HG03565 (cell line): ENCODE results near the gene ST8SIA2.

Experiments used
- ATAC-seq: cut with Tn5 transposase; IDR thresholded peaks from one replicate; pipeline ENCODE4 v1.9.1; 2021; ENCODE audit warnings: mild to moderate bottlenecking, moderate library complexity; ENCODE audit not compliant: unreplicated experiment

The ST8SIA2 gene

DNA sequence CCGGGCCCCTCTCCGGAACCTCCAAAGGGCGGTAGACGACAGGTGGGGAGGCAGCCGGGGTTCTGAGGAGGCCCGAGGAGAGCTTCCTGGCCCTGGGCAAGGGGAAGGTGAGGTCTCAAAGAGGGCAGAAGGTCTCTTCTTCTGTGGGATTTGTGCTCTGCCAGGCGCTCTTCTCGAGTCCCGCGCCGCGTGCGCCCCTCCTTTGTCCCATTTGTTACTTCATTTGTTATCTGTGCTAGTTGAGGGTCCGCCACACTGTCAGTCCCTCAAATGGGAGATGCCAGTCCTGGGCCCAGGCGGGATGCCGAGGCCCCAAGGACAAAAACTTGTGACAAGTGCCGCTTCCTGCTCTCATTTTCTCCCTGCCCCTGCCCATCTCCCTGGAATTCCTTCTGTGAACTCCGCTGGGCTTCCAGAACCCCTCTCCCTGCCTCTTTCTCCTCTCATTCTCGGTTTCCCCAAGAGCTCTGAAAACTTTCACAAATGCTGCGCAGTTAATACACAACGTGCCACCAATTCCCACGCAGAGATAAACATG is 1.5 kb downstream of the ST8SIA2 start:
- no peak for ATAC-seq

DNA sequence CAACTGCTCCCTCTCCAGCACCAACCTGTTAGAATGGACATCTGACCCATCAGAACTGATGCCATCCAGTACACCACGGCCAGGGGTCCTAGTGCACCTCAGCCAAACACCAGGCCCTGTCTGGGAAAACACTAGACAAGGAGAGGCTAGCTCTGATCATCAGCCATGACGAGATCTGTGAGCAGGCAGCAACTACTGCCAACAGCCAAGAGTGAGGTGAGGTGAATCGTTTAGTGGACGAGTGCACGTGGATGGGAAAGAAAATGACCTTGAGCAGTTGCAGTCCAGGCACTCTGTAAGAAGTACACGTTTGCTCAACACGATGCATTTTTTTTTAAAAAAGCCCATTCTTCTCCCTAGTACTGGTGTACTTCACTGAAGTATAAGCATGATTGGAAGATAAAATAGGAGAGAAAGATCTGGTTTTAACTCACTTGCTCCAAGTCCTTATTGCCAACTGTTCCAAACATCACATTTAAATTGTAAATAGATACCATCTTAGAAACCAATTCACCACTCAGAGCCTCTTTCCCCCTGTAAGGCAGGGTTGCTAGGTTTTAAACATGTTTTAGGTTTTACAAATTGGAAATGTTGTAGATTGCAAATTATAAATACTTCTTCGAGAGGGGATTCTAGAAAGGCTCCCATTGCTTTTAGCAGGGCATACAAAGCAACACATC is 5.7 kb downstream of the ST8SIA2 start:
- ATAC-seq: no peak

DNA sequence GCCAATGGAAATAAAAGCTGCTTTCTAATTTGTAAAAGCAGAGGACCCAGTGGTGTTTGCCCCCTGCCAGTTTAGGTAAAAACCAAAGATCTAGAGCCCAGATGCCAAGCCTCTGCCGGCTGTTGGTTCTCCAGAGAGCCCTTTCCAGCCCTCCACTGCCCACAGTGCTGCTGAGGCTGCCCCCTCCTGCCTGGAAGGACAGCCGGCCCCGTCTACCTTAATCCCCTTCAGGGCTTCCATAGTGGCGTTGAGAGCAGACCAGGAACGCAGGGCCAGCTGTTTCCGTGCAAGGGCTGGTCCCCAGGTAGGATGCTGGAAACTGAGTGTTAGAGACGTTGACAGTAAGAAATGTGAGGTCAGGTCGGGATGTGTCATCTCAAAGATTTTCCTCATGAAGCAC is 6.9 kb downstream of the ST8SIA2 start:
- no peak for ATAC-seq

DNA sequence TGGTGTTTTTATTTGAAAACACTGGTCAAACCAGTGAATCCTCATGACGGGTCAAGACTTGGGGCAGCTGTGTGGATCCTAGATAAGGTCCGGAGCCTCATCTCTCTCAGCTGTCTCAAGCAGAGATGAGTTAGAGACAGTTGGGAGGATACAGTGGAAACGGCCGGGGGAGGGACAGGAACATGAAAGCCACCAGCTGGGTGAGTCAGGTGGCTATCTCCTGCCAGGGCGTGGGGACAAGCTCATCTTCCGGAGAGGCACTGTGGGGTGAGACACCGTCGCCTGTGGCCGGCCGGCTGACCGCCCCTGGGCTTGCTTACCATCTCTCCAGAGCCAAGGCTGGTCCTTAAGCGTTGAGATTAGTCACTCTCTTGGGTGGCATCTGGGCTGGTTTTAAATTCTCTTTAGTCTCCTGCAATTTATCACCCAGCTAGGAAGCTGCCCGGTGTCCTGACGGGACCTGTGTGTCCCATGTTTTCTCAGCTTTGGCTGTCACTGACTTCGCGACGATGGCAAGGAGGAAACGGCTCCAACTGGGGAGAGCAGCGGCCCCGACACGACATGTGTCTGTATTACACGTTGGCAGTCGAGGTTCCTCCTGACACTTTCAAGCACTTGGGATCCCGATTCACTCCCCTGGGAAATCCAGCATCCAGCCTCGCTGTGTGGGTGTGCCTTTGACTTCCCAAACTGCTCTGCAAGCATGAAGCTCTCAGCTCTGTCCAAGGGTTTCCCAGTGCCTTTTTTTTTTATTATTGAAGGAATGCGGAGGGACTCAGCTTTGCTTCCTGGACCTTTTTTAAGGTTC is 7.5 kb downstream of the ST8SIA2 start:
- no peak for ATAC-seq

DNA sequence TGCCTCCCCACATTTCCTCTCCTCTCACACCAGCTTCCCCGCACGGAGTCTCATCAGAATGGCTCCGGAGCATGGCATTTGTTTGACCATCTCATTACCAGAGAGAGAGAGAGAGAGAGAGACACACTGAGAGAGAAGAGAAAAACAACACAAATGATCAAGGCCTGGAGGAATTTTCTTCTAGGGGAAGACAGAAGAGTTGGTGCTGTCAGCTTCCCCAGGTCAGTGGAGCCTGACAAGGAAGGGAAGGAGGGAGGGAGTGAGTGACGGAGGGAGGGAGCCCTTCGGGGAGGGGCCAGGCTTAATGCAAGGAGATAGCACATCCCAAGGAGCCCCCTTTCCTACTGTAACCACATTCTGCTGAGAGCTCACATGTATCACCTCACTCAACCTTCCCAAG is 9.1 kb downstream of the ST8SIA2 start:
- ATAC-seq: no peak

DNA sequence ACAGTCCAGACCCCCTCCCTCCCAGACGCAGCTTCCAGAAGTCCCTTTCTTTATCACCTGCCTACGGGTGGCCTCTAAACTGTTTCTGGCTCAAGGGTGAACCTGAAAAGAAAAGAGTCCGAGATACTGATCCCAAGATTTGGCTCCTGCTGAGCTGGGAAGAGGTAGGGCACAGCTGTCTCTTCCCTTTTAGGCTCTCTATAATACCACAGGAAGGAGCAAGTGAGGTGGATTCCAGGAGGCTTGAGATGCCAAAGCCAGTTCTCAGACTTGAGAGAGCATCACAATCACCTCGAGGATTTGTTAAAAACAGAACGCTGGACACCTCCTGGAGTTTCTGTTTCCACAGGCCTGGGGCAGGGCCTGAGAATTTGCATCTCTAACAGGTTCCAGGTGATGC is 12.3 kb downstream of the ST8SIA2 start:
- no peak for ATAC-seq

DNA sequence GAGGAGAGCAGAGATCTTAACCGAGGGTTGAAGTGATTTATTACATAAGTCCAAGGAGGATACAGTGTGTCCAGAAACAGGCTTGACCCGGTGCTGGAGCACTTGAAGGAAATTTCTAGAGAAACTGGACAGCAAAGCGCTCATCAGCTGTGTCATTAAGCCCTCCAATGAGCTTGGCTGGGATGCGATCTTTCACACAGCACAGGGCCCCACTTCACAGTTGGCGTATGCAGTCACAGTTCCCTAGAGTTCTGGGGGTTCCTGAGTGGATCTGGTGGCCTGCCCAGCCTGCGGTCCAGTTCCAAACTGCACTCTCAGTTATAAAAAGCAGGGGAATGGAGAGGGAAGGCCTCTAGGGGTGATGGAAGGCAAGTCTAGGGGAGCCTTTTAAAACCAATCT is 13.6 kb downstream of the ST8SIA2 start:
- ATAC-seq: no peak

DNA sequence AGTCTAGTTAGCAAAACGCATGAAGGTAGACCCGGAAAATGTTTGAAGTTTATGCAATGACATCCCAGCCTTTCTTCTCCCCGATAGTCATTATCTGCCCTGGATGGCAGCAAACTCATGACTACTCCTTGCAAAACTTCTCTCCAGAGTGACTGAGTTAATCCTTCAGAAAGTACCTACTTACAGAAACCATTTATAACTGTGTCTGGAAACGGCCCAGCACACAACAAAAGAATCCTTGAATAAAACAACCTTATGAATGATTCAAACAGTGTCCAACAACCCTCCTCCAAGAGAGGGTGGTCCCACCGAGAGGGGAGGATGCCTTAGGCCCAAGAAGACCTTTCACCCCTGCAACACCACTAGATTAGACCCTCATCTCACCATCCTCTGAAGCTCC is 14.2 kb downstream of the ST8SIA2 start:
- no peak for ATAC-seq

DNA sequence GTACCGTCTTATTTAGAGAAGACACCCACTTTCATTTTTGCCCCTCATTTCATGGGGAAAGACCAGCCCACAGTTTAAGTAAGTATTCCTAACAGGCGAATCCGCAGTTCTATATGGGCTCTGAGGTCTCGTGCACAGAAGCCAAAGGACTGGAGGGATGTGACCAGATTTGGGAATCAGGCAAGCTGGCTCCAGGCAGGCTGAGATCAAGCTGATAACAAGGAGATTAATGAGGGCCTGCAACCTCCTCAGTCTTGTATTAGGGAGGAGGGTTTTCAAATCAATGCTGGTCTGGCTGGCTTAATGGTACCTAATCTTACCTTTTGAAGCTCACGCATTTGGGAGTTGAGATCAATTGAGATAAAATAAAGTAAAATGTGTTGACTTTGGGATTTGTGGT is 15.3 kb downstream of the ST8SIA2 start:
- no peak for ATAC-seq

DNA sequence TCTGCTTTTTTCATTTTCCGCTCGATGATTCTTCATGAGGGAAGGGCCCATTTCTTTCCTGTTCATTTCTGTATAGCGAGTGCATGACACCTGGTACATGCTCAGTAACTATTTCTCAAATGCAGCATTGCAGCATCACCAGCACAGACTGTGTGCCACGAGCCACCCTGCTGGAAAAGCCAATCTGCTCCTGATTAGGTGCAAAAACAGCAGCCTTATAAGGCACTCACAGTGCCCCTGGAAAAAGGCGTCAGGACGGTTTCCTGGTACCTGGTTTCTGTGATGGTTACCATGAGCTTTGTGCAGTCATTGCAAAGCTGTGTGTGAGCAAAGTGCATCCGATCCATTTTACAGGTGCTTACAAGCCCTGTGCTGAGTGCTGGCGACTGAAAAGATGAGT is 15.8 kb downstream of the ST8SIA2 start:
- no peak for ATAC-seq

DNA sequence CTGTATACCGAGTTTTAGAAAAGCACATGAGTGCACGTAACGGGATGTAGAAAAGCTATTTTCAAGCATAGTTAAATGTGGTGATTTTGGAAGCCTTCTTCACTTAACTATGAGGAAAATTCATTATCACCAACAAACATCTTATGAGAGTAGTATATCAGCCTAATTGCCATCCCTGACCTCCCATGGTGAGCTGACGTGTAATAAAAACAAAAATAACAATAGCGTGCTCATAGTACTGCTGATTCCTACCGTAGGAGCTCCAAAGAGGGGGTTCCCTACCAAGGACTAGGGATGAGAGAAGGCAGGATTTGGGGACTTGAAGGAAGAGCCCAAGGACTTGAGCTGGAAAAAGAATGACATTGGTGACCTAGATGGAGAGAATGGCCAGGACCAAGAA is 16.9 kb downstream of the ST8SIA2 start:
- ATAC-seq: no peak

DNA sequence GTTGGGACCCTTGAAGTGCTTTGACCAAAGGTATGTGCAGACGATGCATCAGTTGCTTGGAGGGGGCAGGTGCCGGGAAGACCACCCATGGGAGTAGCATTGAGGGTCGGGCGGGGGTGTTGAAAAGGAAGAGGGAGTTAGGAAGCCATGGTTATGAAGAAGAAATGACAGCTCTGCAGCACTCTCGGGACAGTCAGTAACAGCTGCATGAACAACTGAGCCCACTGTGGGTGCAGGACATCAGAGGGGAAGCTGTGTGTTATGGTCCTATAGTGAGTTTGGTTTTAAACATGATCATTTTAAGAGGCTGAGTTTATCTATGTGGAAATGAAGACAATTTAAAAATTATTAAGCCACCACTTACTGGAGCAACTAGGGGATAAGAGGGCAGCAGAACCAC is 17.6 kb downstream of the ST8SIA2 start:
- ATAC-seq: no peak

DNA sequence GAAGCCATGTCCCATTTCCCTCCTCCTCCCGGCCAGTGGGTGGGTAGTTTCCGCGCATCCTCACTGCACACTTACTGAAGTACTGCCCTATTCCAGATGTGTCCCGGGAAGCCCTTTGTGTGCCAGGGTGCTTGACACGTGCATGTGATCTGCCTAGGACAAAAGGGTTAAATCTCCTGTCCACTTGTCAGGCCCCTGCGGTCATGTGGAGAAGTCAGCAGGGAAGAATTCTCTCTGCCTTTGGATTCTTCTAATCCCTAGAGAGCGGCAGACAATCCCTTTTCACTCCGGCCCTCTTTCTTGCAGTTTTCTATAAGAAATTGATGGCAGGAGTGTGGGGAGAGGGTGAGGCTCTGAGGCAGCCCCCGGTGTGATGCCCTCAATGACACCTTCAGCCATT is 19.8 kb downstream of the ST8SIA2 start:
- ATAC-seq: no peak

DNA sequence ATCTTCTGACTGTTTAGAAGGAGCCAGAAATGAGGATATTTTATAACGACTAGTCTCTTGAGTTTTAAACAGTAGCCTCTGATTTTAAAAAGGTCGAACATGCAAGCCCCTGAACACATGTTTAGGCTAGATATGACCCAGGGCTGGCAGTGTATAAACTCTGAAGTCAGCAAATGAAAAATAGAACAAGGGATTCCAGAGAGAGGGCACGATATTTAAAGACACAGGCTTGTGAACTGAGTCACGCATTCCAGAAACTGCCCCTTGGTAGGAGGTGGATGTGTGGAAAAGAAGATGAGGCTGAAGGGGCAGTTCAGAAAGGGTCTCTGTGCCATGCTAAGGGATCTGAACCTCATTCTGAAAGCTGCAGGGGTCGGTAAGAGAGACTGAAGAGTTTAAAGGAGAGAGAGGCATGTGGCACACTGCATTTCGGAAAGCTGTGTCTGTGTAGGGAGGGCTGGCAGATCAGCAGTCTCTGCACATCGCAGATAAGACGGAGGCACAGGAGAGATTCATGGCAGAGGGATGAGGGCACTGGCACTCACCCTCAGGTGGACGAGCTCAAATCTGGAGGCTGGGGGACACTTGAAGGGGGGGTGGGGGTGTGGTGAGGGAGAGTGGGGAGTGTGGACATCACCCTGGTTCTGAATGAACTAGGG is 22.1 kb downstream of the ST8SIA2 start:
- no peak for ATAC-seq

DNA sequence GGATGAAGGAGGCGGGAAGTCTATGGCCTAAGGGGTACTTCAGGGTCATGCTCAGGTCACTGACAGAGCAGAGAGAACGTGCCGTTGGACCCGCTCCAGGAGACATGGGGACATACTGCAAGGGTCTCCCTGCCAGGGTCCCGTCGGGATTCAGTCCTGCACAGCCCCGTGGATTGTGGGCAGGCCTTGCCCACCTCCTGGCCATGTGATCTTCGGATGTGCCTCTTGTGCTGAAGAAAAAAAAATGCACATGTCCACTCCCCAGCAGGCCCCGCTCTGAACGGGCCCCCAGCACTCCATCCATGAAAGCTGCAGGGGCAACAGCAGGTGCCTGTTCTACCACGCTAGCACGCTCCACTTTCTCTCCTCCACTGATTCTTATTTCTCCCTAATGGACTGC is 22.9 kb downstream of the ST8SIA2 start:
- no peak for ATAC-seq

DNA sequence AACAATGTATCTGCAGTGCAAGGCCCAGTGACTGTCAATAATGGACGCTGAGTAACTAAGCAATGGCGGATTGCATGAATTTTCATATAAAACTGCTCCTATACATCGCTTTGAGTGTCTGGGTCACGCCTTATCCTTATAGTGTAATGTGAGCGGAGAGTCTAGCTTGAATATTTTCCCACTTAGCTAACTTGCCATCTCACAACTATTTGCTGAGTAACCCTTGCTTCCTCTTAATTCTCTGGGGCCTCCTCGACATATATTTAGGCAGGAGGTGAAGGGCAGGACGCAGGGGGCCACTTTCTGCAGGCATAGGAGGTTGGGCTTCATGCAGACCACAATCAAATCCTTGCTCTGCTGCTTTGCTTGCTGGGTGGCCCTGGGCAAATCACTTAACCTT is 24.0 kb downstream of the ST8SIA2 start:
- ATAC-seq: no peak

DNA sequence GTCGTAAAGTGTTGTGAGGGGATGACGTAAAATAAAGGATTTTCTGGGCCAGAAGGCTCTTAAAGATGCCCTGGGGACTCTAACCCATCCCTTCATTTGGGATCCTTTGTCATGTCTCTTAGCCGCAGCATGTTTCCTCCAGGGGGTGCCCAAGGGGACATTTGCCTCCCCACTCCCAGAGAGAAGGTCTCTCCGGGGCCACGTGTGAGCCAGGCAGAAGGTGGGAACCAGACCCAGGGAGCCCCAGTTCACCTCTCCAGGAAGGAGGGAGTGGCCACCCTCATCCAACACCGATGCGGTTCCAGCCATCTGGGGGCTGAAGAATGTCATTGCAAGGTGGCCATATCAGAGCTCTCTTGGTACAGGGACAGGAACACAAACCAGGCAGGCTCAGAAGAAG is 25.2 kb downstream of the ST8SIA2 start:
- ATAC-seq: no peak

DNA sequence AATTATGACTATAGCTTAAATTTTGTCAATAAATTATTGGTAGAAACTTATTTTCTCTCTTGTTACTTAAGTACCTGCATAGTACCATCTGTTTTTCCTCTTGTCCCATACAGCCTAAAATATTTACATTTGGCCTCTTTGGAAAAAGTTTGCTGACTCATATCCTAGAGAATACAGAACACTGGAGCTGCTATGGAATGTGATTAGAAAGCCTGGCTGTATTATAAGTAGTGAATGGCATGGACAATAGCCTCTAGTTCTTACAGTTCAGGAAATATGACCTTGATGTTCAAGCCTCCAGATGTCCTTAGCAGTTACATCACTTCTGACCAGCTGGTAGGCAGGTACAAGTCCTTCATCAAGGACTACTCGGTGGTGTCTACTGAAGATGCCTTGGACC is 28.3 kb downstream of the ST8SIA2 start:
- no peak for ATAC-seq

DNA sequence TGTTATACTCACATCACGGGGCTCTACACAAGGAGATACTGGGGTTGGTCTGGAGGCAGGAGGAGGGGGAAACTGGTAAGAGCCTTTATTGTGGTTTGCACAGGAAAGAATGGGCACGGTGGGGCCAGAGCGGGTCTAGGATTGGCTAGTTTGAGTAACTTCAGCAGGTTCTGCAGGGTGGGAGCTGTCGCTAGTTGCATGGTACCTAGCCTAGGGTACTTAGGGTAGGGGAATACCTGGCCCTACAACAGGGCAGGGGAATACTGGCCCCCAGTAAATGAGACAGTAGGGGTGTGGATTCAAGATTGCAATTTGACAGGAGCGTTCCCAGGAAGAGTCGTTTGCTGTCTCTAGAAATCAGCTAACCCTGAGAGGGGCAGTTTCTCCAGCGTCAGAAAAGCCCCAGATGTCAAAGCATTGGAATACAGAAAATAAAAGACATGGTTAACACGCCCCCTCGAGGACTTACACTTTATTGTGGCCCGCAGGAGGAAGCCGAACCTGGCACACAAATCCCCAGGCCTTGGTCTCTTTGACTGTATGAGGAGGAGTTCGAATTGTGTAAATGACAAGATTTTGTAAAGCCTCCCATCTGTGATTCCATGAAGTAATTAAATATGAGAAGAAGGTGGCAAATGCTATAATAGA is 32.0 kb downstream of the ST8SIA2 start:
- no peak for ATAC-seq

DNA sequence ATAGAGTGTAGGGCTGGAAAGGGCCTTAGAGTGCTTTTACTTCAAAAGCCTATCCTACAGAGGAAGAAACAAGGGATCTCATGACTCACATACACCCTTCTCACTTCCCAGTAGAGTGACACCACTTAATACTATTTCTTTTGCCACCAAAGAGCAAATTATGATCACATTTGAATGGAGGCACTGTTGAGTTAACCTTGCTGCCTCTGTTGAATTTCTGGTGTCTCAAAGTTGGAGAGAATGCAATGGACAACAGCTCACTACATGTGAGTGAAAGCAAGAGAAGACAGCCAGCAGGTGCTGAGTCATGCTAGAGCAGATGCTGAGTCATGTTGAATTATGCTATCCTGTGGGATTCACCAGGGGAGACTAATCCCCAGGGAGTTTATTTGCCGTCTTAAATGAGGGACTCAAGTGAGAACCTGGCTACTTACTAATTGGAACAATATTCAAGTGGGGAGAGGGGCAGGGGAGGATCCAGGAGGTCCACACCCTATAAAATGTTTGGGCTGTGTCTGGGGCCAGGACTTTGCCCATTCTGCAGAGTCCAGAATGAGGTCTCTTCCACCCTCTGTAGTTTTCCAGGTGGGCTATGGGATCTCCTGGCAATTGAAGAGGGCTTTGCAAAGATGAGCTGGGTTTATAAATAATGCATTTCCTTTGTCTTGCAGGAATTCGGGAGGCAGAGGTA is 35.8 kb downstream of the ST8SIA2 start:
- no peak for ATAC-seq

DNA sequence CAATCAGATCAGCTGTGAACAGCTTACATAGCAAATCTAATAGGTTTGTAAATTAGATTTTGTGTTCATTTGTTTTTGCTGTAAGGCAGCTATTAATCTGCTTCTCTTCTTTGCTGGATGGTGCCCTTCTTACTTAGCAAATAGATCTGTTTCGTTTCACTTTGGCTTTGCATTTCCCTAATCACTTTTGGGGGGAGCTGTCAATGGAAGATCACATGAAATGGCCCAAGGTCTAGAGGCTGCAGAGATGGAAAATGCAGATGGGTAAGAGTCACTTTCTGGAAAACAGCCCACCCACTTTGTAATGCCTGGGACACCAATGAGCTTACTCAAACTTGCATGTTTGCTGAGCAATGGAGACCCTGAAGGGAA is 36.4 kb downstream of the ST8SIA2 start:
- no peak for ATAC-seq
